HEK293 (cell line): Measurements from ENCODE around the gene ANKH.

Source experiments
- ZFP41 ChIP-seq: fragments of 450-650 bp; formaldehyde crosslinking; IDR thresholded peaks from 2 replicates; pipeline ENCODE4 v1.5.1; 2016; ENCODE audit warnings: missing biosample characterization, missing genetic modification characterization, borderline replicate concordance
- ZNF521 ChIP-seq: fragments of 450-650 bp; formaldehyde crosslinking; IDR thresholded peaks from 2 replicates; pipeline ENCODE4 v1.5.1; 2017; ENCODE audit warnings: missing biosample characterization, mild to moderate bottlenecking, missing genetic modification characterization
- ZNF792 ChIP-seq: fragments of 450-650 bp; formaldehyde crosslinking; IDR thresholded peaks from 2 replicates; pipeline ENCODE4 v1.5.1; 2016; ENCODE audit warnings: missing biosample characterization, missing genetic modification characterization
- TF ChIP-seq, protein P1 (sequence below): fragments of 450-650 bp; formaldehyde crosslinking; IDR thresholded peaks from 2 replicates; pipeline ENCODE4 v1.5.1; 2016; ENCODE audit warnings: missing biosample characterization, missing genetic modification characterization
- TF ChIP-seq, protein P2 (sequence below): fragments of 450-650 bp; formaldehyde crosslinking; IDR thresholded peaks from 2 replicates; pipeline ENCODE4 v1.5.1; 2017; ENCODE audit warnings: missing biosample characterization, missing genetic modification characterization

DNA sequence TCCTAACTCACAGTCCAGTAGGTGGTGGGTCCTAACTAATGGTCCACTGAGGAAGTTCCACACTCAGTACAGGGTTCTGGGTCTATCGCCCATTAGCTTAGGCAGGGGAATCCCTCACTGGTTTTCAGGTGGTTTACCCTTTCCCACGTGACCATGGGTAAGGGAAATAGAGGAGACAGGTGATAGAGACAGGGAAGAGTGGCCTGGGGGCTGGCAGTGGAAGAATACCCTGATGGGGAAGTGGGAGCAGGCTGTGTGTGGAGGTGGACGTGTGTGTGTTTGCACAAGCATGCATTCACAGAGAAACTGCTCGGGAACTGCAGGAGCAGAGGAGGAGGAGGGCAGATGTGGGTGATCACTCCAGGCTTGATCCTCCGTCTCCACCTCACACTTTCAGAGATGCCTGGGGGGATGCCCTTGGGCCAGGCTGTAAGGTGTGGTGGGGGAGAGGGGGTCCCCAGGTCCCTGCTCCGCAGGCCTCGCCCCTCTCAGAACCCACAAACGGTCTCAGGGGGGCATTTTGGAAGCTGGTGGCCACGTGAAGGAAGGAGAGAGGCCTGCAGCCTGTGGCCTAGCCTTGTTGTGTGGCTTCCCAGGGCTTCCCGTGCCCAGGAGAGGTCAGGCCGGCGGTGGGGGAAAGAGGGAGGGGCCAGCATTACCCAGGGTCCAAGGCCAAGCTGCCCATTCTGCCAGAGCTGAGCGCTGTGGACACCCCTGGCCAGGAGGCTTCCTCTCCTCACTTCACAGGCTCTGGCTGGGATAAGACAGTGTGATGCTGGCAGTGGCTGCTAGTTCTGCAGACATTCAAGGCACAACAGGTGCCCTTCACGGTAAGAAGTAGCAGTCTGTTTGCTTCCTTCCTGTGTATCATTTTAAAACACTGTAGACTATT, 127.0 kb downstream of the ANKH start:
- TF ChIP-seq ZNF521 (tag by site-specific recombination) (no peak), ZFP41 (tag by site-specific recombination) (no peak), ZNF792 (tag by site-specific recombination) (no peak)
- TF ChIP-seq, protein P1, sequence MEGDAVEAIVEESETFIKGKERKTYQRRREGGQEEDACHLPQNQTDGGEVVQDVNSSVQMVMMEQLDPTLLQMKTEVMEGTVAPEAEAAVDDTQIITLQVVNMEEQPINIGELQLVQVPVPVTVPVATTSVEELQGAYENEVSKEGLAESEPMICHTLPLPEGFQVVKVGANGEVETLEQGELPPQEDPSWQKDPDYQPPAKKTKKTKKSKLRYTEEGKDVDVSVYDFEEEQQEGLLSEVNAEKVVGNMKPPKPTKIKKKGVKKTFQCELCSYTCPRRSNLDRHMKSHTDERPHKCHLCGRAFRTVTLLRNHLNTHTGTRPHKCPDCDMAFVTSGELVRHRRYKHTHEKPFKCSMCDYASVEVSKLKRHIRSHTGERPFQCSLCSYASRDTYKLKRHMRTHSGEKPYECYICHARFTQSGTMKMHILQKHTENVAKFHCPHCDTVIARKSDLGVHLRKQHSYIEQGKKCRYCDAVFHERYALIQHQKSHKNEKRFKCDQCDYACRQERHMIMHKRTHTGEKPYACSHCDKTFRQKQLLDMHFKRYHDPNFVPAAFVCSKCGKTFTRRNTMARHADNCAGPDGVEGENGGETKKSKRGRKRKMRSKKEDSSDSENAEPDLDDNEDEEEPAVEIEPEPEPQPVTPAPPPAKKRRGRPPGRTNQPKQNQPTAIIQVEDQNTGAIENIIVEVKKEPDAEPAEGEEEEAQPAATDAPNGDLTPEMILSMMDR (tag by site-specific recombination) = no peak
- TF ChIP-seq, protein P2, sequence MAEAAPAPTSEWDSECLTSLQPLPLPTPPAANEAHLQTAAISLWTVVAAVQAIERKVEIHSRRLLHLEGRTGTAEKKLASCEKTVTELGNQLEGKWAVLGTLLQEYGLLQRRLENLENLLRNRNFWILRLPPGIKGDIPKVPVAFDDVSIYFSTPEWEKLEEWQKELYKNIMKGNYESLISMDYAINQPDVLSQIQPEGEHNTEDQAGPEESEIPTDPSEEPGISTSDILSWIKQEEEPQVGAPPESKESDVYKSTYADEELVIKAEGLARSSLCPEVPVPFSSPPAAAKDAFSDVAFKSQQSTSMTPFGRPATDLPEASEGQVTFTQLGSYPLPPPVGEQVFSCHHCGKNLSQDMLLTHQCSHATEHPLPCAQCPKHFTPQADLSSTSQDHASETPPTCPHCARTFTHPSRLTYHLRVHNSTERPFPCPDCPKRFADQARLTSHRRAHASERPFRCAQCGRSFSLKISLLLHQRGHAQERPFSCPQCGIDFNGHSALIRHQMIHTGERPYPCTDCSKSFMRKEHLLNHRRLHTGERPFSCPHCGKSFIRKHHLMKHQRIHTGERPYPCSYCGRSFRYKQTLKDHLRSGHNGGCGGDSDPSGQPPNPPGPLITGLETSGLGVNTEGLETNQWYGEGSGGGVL (tag by site-specific recombination) = no peak
